Smooth muscle cell (in vitro differentiated cells): ENCODE measurements around the gene MYO7B. TPM values are rescaled to one million over a fixed set of nuclear protein-coding genes. Genes with fewer than 3 reads are reported as not detected.

ENCODE experiments used
- DNase-seq: peaks from one replicate; lab custom pipeline; 2025; ENCODE audit not compliant: unreplicated experiment; lab: John Stamatoyannopoulos, UW
- H2AFZ ChIP-seq: fragments of 200-600 bp; sonication (generic); 2 replicates; pipeline ENCODE4 v1.6.0; 2016; ENCODE audit warnings: antibody characterized with exemption, low read depth, mild to moderate bottlenecking
- H3F3A ChIP-seq: fragments of 200-600 bp; sonication (generic); 2 replicates; pipeline ENCODE4 v1.6.0; 2017; ENCODE audit warnings: antibody characterized with exemption, low read depth
- H3K27ac ChIP-seq: fragments of 200-600 bp; sonication (generic); 2 replicates; pipeline ENCODE4 v1.5.1; 2016; ENCODE audit warnings: low read depth, mild to moderate bottlenecking
- H3K27me3 ChIP-seq: fragments of 200-600 bp; sonication (generic); 2 replicates; pipeline ENCODE4 v1.6.1; 2016; ENCODE audit warnings: low read depth, mild to moderate bottlenecking
- H3K36me3 ChIP-seq: fragments of 200-600 bp; sonication (generic); 2 replicates; pipeline ENCODE4 v1.5.1; 2016; ENCODE audit warnings: low read depth
- H3K4me1 ChIP-seq: fragments of 200-600 bp; sonication (generic); 2 replicates; pipeline ENCODE4 v1.5.1; 2016; ENCODE audit warnings: low read depth
- H3K4me2 ChIP-seq: fragments of 200-600 bp; sonication (generic); 2 replicates; pipeline ENCODE4 v1.6.0; 2016; ENCODE audit warnings: mild to moderate bottlenecking
- H3K4me3 ChIP-seq: fragments of 200-600 bp; sonication (generic); 2 replicates; pipeline ENCODE4 v1.5.1; 2016; ENCODE audit warnings: mild to moderate bottlenecking
- H3K79me2 ChIP-seq: fragments of 200-600 bp; sonication (generic); 2 replicates; pipeline ENCODE4 v1.6.0; 2016; ENCODE audit warnings: low read depth, mild to moderate bottlenecking
- H3K9ac ChIP-seq: fragments of 200-600 bp; sonication (generic); 2 replicates; pipeline ENCODE4 v1.6.0; 2016; ENCODE audit warnings: low read depth
- H3K9me3 ChIP-seq: fragments of 200-600 bp; sonication (generic); replicated peaks from 2 replicates; pipeline ENCODE4 v1.5.1; 2016; ENCODE audit warnings: low read depth
- H4K20me1 ChIP-seq: fragments of 200-600 bp; sonication (generic); 2 replicates; pipeline ENCODE4 v1.6.0; 2016; ENCODE audit warnings: low read depth
- WGBS: methylation state at CpG from one replicate; pipeline ENCODE4 v1.1.7; 2016; ENCODE audit warnings: low lambda C conversion rate; 5-methylcytosine and 5-hydroxymethylcytosine counted together
- polyA plus RNA-seq: library from polyadenylated mRNA; unstranded; fragments of >200 nt; fragmentation: Nextera tagmentation; extraction: Ambion mirVana; gene quantifications from 2 replicates; pipeline ENCODE4 v1.2.1, GENCODE V29; 2016
- total RNA-seq: library from RNA; depleted of rRNA; stranded (reverse); fragments of >200 nt; gene quantifications from 2 replicates; pipeline ENCODE4 v1.2.3, GENCODE V29; 2014
- TF ChIP-seq, protein P1 (sequence below): fragments of 200-600 bp; sonication (generic); IDR thresholded peaks from 2 replicates; pipeline ENCODE4 v1.5.1; 2017; ENCODE audit warnings: borderline replicate concordance, mild to moderate bottlenecking, antibody characterized with exemption; ENCODE audit not compliant: insufficient read depth, poor library complexity, severe bottlenecking

MYO7B gene
- total and polyA plus RNA-seq, 2 experiments from 2014 or later, result 0.09 to 0.35 TPM

DNA sequence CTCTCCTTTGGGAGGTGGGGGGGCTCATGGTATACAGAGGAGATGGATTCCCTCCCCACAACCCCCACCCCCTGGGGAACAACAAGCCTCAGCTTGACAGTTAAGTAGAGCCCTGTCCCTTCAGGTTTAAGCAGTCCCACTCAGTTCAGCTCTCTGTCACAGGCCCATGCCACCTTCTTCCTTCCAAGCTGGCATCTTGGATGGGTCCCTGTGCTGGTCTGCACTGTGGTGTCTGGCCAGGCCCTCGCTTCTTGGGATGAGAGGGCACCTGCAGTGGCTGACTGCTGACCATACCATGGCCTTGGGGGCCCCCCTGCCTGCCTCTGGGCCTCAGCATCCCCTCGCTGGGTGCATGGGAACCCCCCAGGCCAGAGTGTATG, 90.1 kb downstream of the MYO7B start:
- no peaks in the 10 kb centered on the region for H3K36me3 ChIP-seq
- no peaks in the 10 kb centered on the region for H3K27me3 ChIP-seq
- no peaks in the 10 kb centered on the region for H3K9me3 ChIP-seq
- no peaks in the 10 kb centered on the region for H3F3A ChIP-seq
- H4K20me1 ChIP-seq, result no peaks in the 10 kb centered on the region
- WGBS, result 90% methylated on average over 2 of the region's 2 CpGs
- H3K4me1 ChIP-seq, result no peaks in the 10 kb centered on the region
- TF ChIP-seq, protein P1, sequence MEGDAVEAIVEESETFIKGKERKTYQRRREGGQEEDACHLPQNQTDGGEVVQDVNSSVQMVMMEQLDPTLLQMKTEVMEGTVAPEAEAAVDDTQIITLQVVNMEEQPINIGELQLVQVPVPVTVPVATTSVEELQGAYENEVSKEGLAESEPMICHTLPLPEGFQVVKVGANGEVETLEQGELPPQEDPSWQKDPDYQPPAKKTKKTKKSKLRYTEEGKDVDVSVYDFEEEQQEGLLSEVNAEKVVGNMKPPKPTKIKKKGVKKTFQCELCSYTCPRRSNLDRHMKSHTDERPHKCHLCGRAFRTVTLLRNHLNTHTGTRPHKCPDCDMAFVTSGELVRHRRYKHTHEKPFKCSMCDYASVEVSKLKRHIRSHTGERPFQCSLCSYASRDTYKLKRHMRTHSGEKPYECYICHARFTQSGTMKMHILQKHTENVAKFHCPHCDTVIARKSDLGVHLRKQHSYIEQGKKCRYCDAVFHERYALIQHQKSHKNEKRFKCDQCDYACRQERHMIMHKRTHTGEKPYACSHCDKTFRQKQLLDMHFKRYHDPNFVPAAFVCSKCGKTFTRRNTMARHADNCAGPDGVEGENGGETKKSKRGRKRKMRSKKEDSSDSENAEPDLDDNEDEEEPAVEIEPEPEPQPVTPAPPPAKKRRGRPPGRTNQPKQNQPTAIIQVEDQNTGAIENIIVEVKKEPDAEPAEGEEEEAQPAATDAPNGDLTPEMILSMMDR, result no peak
- no peak overlapping the region for H3K4me3 ChIP-seq
- no peaks in the 10 kb centered on the region for H3K79me2 ChIP-seq
- H3K9ac ChIP-seq, result no peak overlapping the region
- DNase-seq, result no peak
- H3K27ac ChIP-seq, result no peak overlapping the region
- H3K4me2 ChIP-seq, result no peak overlapping the region
- H2AFZ ChIP-seq, result no peak overlapping the region

DNA sequence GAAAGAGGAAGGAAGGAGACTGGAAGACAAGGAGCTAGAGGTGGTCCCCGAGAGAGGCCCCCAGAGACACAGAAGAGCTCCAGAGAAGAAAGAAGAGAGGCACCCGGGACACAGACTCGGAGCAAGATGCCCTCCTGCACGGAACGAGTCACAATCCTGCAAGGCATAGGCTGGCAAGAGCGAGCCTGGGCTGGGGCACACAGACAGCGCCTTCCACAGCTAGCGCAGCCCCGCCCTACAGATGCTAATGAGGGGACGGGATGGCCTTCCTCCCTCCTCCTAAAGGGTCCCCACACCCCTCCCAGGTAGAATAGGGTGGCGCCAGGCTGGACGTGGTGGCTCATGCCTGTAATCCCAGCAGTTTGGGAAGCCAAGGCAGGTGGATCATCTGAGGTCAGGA, 90.7 kb downstream of the MYO7B start:
- no peaks in the 10 kb centered on the region for H3K4me1 ChIP-seq
- TF ChIP-seq, protein P1, result no peak
- H3F3A ChIP-seq, result no peaks in the 10 kb centered on the region
- DNase-seq, result no peak
- no peaks in the 10 kb centered on the region for H3K79me2 ChIP-seq
- H3K9ac ChIP-seq, result no peak overlapping the region
- no peaks in the 10 kb centered on the region for H3K9me3 ChIP-seq
- no peak overlapping the region for H2AFZ ChIP-seq
- H3K4me3 ChIP-seq, result no peak overlapping the region
- 73% methylated on average over 12 of the region's 12 CpGs for WGBS
- no peaks in the 10 kb centered on the region for H3K27me3 ChIP-seq
- H3K36me3 ChIP-seq, result no peaks in the 10 kb centered on the region
- H4K20me1 ChIP-seq, result no peaks in the 10 kb centered on the region
- no peak overlapping the region for H3K4me2 ChIP-seq
- H3K27ac ChIP-seq, result no peak overlapping the region

DNA sequence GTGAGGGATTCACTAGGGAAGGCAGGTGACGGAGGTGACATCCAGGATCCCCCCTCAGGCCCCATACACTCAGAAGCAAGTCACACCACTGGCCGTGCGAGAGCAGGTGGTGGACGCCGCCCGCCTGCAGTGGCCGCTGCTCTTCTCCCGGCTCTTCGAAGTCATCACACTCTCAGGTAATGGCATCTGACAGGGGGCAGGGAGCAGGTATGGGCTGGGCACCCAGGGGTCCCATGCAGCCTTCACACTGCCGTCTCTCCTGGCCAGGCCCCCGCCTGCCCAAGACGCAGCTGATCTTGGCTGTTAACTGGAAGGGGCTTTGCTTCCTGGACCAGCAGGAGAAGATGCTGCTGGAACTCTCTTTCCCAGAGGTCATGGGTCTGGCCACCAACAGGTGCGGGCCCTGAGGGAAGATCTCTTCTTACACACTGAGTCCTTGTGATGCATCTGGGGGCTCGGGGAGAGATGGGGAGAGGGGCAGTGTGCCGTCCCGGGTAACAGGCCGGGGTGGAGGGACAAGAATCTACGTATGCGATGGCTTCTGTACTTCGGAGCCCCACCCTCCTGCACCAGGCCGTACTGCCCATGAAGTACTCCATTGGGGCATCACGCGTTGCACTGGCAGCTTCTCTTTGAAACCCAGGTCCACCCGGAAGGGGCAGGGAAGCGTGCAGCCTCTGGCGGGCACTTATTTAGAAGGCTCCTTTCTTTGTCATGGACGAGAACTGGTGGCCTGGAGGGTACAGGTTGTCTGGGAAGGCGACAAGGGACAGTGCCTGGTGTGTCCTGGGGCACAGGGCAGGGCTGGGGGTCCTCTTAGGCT, 91.6 kb downstream of the MYO7B start:
- TF ChIP-seq, protein P1, result no peak
- no peak overlapping the region for H3K4me3 ChIP-seq
- WGBS, result 96% methylated on average over 28 of the region's 28 CpGs

More for the DNA sequence above, 91.6 kb downstream of the MYO7B start:
- Histone ChIP-seq H3F3A (no peaks in the 10 kb centered on the region), H3K9me3 (no peaks in the 10 kb centered on the region), H3K36me3 (no peaks in the 10 kb centered on the region), H3K4me1 (no peaks in the 10 kb centered on the region), H3K27me3 (no peaks in the 10 kb centered on the region), H4K20me1 (no peaks in the 10 kb centered on the region), H2AFZ (no peak overlapping the region), H3K4me2 (no peak overlapping the region), H3K27ac (no peak overlapping the region), H3K9ac (no peak overlapping the region), H3K79me2 (no peaks in the 10 kb centered on the region)
- no peak for DNase-seq
